ENCODE data around the gene CARMIL1.
"Not testable (repeated sequence)": the region's sequence is repeated elsewhere in the genome, so short reads cannot be mapped to it uniquely, and the experiment has no call there.

Gene CARMIL1

GRCh38 chr6:25277857-25278256 is 1.3 kb upstream of the CARMIL1 start:
- FAIRE-seq = no peak

DNA sequence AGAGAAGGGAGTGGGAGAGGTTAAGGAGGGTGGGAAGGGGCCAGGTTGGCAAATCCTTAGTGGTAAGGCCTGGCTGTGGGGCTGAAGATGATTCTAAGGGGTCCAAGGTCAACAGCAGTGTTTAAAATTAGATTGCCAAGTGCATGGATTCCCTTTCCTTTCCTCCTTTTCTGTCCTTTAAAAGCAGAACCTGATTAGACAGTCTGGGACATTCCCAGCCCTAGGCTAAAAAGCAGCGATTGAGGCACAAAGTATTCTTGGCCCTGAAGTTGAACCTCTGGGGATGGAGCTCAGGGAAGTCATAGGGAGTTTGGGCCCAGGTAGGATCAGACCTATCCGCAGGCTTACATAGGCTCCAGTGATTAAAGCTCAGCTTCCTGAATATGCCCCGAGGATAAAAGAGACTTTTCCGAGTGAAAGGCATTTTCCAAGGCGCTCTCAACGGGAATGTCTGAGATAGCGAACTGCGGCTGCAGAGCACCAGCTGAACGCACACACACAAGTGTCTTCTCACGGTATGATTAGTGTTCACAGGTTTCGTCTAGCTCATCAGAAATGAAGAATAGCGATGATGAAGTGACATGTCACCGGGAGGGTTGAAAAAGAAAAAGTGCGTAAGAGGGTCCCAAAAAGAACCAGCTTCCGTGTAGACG is 787 bp upstream of the CARMIL1 start:
- no peak for FAIRE-seq

DNA sequence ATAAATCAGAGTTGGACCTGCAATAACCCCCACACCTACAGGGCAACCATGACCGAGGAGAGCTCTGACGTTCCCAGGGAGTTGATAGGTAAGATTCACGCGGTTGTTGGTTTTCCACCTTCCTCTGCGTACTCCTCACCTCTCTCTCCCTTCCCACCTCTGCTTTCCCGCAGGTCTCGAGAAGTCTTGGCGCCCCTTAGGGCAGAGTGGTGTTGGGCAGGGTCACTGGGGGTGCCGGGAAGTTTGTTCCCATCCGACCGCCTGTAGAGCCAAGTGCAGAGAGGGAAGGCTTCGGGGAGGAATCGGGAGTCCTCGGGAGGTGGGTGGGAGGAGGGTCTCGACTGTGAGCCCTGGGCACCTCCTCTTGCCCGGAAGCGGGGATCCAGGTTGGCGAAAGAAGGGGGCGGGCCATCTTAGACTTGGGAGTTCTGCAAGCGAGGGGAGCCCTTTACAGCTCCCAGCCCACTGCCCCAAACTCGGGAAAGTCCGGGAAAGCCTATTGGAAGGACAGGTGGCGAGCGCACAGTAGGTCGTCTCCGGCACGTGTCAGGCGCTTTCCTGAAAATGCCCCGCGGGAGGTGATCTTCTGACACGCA is 672 bp downstream of the CARMIL1 start:
- no peak for FAIRE-seq

DNA sequence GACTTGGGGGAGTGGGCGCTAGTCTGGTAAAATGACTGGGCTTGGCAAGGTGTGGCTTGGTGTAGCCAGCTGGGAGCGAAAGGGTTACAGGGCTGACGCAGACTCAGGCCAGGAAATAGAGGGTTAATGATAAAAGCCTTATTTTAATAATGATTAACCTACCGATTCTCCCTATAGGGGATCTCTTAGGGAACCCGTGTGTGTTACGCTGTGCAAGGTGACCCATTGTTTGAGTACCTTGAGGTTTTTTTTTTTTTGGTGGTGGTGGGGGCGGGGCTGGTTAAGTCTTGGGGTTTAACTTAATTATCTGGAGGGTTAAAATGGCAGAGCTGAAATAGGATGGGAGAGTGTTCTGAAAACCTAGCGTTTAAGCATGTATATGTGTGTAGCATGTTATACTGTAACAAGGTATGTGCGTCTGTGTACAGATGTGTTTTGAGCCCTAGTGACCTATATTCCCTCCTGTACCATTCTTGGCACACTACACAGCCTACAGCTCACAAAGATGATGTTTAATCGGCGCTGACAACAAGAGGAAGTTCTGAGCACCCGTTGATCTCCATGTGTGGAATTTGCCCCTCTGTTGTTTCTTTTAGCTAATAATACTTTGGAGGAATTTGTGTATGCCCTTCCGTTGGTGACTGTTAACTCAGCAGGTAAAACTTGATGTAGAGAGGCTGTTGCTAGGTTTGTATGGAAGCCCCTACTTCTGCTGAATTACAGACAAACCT is 1.3 kb downstream of the CARMIL1 start:
- FAIRE-seq = no peak

- FAIRE-seq = no peak
Observed at GRCh38 chr6:25286891-25287290, 7.7 kb downstream of the CARMIL1 start.

- FAIRE-seq = no peak
Observed at GRCh38 chr6:25287941-25288340, 8.8 kb downstream of the CARMIL1 start.

GRCh38 chr6:25288518-25288917 is 9.3 kb downstream of the CARMIL1 start:
- FAIRE-seq = no peak

DNA sequence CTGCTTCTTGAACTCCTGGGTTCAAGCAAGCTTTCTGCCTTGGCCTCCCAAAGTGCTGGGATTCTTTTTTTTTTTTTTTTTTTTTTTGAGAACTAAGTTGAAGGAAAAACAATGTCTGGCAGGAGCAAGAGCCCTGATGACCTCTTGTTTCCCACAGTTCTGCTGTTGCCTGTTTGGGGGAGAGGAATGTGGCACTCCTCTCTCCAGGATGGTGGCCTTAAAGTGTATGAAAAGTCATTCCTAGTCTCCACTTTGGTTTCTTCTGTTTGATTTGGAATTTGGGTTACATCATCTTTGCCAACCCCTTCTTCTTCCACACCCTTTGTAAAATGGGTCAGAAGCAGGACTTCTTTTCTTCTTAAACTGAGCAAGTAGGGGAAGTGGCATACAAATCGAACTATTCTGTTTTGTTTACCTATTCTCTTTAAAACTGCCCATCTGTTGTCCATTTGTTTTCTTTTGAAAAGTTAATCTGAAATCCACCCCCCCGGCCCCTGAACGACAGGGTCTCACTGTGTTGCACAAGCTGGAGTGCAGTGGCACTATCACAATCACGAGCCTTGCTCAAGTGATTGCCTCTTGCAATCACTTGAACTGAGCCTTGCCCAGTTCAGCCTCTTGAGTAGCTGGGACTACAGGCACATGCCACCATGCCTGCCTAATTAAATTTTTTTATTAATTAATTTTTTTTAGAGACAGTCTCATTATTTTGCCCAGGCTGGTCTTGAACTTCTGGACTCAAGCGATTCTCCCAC is 11.3 kb downstream of the CARMIL1 start:
- FAIRE-seq = no peak

DNA sequence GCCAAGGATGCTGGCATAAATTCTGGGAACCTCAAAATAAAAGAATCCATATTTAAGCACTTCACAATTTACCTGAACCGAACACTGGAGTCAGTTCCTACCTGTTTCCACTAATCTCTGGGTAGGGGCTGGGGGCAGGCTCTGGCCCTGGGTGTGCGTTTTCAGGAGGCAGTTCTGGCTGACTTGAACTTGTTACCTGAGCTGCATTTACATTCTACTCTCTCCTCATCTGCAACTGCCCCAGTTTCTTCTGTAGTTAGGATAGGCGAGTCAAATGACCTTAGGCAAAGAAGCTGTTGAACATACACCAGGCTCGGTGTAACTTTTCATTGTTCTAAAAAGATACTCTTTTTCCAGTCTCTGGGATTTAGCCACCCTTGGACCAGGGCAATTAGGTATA is 13.2 kb downstream of the CARMIL1 start:
- no peak for FAIRE-seq

- no peak for FAIRE-seq
Observed at GRCh38 chr6:25295651-25296050, 16.5 kb downstream of the CARMIL1 start.

DNA sequence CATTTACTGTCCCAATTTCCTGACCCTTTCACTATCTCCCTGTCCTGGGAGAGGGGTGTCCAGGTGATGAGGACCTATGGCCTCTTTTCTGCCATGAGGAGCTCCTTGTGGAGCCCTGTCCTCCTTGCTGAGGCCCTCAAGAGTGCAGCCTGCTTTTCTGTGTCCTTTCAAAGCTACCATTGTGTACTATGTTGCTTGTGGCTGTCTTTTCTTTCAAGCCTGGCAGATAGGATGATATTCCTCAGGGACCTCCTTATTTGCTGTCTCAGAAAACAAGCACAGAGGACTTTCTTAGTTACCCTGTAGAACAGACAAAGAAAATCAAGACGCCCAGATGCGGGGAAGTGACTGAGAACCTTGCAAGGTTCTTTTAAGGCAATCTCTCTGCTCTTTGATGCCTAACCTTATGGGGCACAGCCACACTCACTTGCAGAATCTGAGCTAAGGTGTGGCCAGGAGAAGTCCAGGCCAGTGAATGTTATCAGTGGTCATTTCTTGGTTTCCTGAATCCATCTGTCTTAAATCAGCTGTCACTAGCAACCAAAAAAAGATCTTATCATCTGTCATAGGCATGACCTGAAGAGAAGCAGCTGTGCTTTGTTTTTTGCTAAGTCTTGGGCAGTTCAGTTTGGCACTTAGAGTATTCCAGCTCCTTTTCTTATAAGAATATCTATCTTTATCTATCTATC is 17.2 kb downstream of the CARMIL1 start:
- no peak for FAIRE-seq

GRCh38 chr6:25297039-25297441 is 17.9 kb downstream of the CARMIL1 start:
- FAIRE-seq = no peak

- no peak for FAIRE-seq
Observed at GRCh38 chr6:25297823-25298522, 18.8 kb downstream of the CARMIL1 start.

GRCh38 chr6:25298523-25298865 is 19.3 kb downstream of the CARMIL1 start:
- FAIRE-seq = not testable (repeated sequence)

GRCh38 chr6:25301362-25301761 is 22.2 kb downstream of the CARMIL1 start:
- FAIRE-seq = no peak

GRCh38 chr6:25302151-25302550 is 23.0 kb downstream of the CARMIL1 start:
- no peak for FAIRE-seq

DNA sequence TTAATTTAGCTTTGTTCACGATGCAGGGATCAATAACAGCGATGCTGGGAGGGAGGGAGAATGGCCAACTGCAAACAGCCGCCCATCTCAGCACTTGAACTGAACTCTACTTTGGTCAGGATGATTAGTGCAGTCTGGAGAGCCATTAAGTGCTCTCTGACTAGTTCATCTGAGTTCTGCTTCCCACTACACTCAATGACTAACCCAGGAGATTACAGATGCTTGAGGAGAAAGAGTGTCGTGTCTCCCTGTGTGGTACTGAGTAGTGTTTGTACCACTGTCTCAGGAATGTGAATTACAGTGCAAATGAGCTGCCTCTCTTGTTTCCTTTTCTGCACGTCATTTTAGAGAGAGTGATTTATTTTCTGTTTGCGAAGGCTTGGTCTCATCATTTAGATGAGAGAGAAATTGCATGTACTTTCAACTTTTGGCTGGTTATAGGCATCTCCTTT is 23.5 kb downstream of the CARMIL1 start:
- no peak for FAIRE-seq

DNA sequence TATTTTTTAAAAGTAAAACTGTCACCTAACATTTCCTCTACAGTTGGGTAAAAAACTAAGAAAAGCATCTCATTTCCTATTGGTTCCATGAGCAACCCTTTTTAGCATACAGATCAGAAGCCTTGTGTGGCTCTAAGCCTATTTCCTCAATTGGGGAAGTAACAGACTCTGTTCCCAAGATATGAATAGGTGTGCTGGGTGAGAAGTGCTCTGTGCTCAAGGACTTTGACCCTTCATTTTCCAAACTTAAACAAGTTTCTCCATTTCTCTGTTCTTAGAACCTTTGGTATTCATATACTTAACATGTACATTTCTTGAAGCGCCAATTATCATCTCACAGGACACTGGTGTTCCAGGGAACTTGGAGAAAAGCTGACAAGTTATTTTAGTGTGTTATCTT is 24.1 kb downstream of the CARMIL1 start:
- no peak for FAIRE-seq

DNA sequence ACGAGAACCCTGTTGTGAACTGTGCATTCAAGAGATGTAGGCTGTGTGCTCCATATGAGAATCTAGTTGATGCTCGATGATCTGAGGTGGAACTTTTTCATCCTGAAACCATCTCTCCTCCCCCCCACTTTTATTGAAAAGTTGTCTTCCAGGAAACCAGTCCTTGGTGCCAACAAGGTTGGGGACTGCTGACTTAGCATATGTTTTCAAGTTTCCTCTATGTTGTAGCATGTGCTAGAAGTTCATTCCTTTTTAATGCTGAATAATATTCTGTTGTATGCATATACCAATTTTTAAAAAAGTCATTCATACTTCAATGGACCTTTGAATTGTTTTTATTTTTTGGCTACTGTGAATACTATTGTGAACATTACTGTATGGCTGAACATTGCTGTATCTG is 27.2 kb downstream of the CARMIL1 start:
- no peak for FAIRE-seq

GRCh38 chr6:25307805-25308494 is 28.8 kb downstream of the CARMIL1 start:
- FAIRE-seq = no peak

GRCh38 chr6:25309886-25310285 is 30.7 kb downstream of the CARMIL1 start:
- FAIRE-seq = no peak

All from TTC549 (cell line).